ENCODE results near the gene CANX. TPM values are rescaled to one million over a fixed set of nuclear protein-coding genes. Genes with fewer than 3 reads are reported as not detected.

CANX gene
- total and polyA plus RNA-seq, 2 of the 13 experiments (the other 11 are each of a cell fraction or from before 2014, with no cell fraction given): 477 to 680 TPM

DNA sequence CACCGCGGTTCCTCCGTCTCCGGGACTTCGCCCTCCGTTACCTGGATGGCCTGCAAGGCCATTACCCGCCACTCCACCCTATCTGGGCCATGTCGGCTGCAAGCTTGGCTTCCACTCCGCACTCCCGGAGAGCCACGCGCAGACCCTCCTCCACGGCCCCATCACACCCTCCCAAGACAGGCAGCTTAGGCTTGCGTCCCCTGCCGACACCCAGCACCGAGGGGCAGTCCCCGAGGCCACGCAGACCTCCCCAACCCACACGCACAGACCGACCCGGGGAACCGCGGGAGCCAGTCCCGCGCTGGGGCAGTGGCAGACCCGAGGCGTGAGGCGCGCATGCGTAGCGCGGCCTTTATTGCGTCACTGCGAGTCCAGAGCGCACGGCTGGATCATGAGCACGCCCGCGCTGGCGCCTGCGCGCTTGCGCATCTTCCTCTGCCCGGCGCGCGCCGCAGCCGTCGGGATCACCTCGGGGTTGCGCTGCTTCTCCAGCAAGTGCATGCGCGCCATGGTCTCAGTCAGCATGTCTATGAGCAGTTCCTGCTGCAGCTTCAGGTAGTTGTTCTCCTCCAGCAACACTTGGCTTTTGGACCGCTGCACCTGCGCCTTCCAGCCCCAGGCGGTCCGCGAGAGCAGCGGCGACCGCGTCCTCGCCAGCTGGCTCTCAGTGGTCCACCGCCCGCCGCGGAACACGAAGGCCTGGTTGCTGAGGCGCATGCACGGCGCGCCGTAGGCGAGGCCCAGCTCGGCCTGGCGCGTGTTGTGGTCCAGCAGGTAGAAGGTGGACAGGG, 20.3 kb upstream of the CANX start (continued):
- TF ChIP-seq AKNA (CRISPR knock-in tag; IDR thresholded peaks at IDR 0.05; ENCODE audit: borderline replicate concordance): no peak
- peak; percentile 80; the same call in 1 of the 2 replicates for TF ChIP-seq MIER3 (CRISPR knock-in tag; IDR thresholded peaks at IDR 0.05; ENCODE audit: borderline replicate concordance)
- TF ChIP-seq ZNF777 (CRISPR knock-in tag; IDR thresholded peaks at IDR 0.05): peak; percentile 90
- peak; percentile 93; the same call in 1 of the 2 replicates for TF ChIP-seq ZFP41 (CRISPR knock-in tag; IDR thresholded peaks at IDR 0.05; ENCODE audit: borderline replicate concordance)
- peak; percentile 91 for TF ChIP-seq NCOA1 (CRISPR knock-in tag; IDR thresholded peaks at IDR 0.05)
- TF ChIP-seq PAF1 (CRISPR knock-in tag; IDR thresholded peaks at IDR 0.05): no peak
- TF ChIP-seq ZNF670 (CRISPR knock-in tag; IDR thresholded peaks at IDR 0.05; ENCODE audit: borderline replicate concordance): peak; percentile 98
- TF ChIP-seq FOXP1 (IDR thresholded peaks at IDR 0.05): no peak
- no peak; the same call in 1 of the 2 replicates for TF ChIP-seq FOXP1 (CRISPR knock-in tag; IDR thresholded peaks at IDR 0.05)
- no peak for TF ChIP-seq SETDB1 (CRISPR knock-in tag; IDR thresholded peaks at IDR 0.05; ENCODE audit: borderline replicate concordance)
- TF ChIP-seq MAZ (IDR thresholded peaks at IDR 0.05; ENCODE audit: borderline replicate concordance, low read depth, low read length): 0 out of 2 replicates have a peak, but pooled peaks have one; percentile 19
- peak; percentile 94 for TF ChIP-seq MAZ (CRISPR knock-in tag; IDR thresholded peaks at IDR 0.05; ENCODE audit: low read depth)
- TF ChIP-seq ZNF766 (CRISPR knock-in tag; IDR thresholded peaks at IDR 0.05; ENCODE audit: borderline replicate concordance): peak; percentile 66; the same call in 1 of the 2 replicates
- TF ChIP-seq ZNF605 (CRISPR knock-in tag; IDR thresholded peaks at IDR 0.05): peak; percentile 58
- TF ChIP-seq TEAD2 (CRISPR knock-in tag; IDR thresholded peaks at IDR 0.05): peak; percentile 87; the same call in 1 of the 2 replicates
- peak; percentile 22; the same call in 1 of the 2 replicates for TF ChIP-seq TFAP4 (IDR thresholded peaks at IDR 0.05; ENCODE audit: borderline replicate concordance, low read depth)
- TF ChIP-seq ZNF549 (CRISPR knock-in tag; IDR thresholded peaks at IDR 0.05): no peak
- TF ChIP-seq ZNF431 (CRISPR knock-in tag; IDR thresholded peaks at IDR 0.05; ENCODE audit: borderline replicate concordance, low read depth): peak; percentile 82; the same call in 1 of the 2 replicates
- TF ChIP-seq THAP8 (CRISPR knock-in tag; IDR thresholded peaks at IDR 0.05; ENCODE audit: borderline replicate concordance): no peak
- peak; percentile 75 for TF ChIP-seq ZNF18 (CRISPR knock-in tag; IDR thresholded peaks at IDR 0.05; ENCODE audit: insufficient replicate concordance)
- no peak for TF ChIP-seq SMYD3 (CRISPR knock-in tag; IDR thresholded peaks at IDR 0.05)
- TF ChIP-seq ZNF329 (CRISPR knock-in tag; IDR thresholded peaks at IDR 0.05; ENCODE audit: low read depth): peak; percentile 76

Data from HepG2 (cell line).